NCI-H226 (cell line): Measurements from ENCODE around the gene ADGRL3.
"Not testable (repeated sequence)": the region's sequence is repeated elsewhere in the genome, so short reads cannot be mapped to it uniquely, and the experiment has no call there.

Source experiments
- DNase-seq: peaks from one replicate; pipeline ENCODE4 v3.0.0-alpha.2; 2015

The ADGRL3 gene

DNA sequence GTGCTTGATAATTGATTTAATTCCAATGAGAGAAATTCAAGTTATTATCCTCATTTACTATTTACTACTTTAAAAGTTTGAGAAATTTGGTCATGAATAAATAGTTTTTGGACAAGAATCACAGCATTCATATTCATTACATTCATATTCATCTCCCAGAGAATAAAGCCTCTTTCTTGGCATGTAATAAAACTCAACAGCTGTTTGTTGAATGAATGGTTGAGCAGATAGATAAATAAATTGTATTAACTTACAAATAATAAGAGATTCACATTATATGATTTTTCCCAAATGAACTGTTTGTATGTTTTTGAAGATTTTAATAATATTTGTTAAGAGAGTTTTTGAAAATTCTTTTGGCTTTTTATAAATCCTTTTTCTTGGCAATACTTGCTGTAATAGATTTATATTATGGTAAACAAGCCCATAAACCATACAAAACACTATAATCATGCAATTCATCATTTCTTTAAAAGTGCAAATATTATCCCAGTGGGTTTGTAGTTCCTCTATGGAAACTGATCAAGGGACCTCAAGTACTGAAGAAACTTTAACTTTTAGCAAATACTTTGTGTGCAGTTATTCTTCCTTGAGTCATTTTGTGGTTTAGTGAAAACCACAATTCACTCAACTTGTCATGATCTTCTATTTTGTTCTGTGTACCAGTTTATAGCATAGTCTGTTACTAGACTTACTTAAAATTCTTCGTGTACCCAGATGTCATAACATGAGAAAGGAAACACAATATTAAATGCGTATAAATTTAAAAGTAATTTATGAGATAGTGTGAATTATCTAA, 371.8 kb downstream of the ADGRL3 start:
- peak; percentile 56 for DNase-seq

DNA sequence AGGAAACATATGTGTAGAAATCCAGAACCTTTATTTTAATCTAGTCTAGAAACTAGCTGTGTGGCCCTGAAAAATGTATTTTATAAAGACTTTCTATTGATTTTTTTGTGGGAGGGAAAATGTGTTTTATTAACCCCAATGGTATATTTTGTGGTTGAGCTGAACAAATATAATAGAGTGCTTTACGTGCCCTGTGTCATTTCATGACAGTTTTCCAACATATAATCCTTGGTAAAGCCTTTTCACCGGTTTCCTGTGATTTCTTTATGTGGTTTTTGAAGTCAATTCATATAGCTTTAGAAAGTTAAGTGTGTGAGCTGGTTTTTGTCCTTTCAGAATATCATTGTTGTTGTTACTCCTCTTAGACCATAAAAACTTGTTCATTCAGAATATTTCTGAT, 375.7 kb downstream of the ADGRL3 start:
- DNase-seq = no peak

DNA sequence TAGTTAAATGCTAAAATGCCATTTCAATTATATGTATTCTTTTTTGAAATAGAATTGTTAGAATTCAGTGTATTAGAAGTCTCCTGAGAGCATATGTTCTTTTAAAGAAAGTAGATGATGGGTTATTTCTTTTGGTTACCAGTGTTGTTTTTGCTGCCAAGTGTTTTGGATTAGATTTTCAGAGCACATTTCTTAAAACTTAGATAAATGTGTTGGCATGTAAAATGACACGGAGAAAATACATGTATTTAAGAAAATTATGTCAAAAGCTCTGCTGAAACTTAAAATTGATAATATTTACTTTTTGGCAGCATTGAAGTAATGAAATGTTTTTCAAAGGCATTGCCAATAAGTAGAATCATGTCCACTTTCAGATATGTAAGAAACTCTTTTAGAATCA, 379.7 kb downstream of the ADGRL3 start:
- DNase-seq = no peak

DNA sequence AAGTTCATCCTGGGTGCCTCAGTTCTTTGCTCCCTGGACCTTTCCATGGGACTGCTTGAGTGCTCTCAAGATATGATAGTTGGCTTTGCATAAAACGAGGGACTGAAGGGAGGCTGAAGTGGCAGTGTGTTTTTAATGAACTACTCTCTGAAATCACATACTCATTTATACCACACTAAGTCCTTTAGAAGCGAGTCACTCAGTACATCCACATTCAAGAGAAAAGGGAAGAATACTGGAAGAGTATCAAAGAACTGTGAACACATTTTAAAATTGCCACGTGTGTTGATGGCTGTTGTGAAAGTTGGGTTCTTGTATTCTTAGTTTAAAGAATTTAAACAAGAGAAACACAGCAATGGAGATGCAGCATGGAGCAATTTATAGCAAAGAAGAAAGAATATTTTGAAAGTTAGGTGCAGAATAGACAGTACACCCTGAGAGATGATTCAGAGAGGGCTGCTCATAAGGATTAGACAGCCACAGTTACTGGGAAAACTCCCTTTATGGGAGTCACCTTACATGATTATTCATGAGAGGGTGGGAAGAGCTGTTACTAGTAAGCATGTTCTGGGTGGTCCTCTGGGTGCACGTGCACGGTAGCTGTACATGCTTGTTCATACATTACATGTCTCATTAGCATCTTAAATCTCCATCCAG, 380.7 kb downstream of the ADGRL3 start:
- DNase-seq = peak; percentile 38

DNA sequence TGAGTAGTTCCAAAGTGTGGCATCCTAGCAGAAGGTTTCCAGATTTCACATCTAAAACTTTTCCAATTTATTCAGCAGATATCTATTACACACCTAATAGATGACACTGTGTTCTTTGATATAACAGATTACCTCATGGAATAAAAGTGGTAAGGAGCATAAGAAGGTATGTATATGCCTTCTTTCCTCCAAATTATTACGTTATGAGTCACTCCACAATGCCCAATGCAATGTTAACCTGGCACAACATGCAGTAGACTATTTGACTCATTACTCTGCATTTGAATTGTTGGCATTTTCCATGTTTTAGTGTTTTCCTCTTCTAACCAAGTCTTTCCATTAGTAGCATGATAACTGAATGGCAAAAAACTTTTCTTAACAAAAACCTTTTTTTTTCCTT, 383.6 kb downstream of the ADGRL3 start:
- DNase-seq = peak; percentile 86

DNA sequence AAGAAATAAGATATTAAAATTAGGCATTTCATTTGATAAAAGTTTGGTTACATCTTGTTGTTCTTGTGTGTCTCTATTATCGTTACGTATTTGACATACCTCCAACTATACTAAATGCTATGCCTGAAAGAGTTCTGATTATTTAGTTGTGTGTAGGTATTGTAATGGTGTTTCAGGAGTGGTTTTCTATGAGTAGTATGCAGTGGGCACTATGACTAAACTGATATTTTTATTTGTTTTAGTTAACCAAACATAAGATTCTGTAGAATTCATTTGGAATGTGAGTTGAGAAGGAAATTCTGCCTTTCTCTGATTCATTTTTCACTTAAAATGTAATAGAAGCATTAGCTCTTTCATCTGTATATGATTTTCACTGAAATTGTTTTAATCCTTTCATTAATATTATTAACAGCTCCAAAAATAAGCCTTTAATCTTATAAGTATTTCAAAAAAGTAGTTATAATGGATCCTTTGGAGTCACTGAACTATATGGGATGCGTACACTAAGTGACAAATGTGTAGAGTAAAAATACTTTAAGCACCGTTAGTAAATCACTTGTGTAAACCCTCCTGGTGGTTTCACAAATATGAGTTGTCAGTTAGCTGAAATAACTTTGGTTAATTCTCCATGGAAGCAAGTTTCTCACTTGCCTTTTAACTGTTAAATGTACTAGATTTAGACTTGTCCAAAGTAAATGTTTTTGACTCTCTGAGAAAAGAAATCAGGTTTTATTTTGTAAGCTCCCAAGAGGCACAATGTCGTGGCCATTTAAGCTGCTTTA, 388.7 kb downstream of the ADGRL3 start:
- DNase-seq = no peak

DNA sequence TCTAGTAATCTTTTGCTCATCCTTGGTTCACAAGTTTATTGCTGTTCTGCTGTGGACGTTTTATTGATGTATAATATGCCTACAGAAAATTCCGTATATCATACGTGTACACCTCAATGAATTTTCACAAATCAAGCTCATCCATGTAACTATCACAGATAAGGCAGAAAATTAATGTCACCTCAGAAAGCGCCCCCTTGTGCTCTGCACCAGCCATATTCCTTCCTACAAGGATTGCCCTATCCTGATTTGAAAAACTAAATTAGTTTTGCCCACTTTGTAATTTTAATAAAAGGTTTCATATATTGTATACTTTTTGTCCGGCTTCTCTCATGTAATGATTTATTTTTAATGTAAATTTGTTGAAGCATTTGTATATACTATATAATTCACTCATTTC, 390.8 kb downstream of the ADGRL3 start:
- no peak for DNase-seq

DNA sequence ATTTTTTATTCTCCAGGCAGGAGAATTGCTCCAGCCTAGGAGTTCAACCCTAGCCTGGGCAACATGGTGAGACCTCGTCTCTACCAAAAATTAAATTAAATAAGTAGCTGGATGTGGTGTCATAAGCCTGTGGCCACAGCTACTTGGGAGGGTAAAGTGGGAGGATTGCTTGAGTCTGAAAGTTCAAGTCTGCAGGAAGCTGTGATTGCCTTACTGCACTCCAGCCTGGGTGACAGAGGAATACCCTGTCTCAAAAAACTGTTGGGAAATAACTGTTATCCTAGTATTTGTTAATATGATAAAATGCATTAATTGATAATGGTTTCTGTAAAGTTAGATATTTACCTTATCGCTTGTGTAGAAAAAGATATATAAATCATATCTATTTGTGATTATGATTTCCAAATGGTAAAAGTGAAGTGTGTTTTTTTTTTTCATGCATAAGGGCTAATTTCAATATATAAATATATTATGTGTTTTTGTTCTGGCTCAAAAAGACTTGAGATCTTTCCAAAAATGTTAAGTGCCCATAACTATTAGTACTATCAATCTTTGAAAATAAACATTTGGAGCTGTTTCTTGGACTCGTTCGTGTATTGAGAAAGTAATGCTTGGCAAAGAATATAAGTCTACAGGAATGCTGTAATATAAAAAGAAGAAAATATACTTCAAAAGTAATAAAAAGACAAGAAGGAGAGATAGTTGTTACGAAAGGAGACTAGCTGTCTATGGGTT, 396.6 kb downstream of the ADGRL3 start:
- DNase-seq = no peak

DNA sequence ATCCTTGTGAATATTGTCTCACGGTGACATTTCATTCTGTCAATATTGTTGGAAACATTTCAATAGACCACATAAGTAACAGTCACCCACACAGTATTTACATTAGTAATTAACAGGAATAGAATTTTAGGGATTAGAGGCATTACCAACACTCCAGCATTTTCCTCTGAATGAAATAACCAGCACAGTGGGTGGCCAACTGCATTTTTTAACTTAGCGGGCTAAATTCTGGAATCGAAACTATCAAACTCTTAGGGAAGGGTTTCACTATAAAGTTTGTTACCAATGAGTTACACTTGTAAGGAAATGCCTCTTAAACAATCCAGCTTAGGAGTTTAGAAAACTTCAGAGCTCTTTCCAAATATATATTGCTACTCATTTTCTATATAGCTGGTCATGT, 403.0 kb downstream of the ADGRL3 start:
- DNase-seq = no peak

DNA sequence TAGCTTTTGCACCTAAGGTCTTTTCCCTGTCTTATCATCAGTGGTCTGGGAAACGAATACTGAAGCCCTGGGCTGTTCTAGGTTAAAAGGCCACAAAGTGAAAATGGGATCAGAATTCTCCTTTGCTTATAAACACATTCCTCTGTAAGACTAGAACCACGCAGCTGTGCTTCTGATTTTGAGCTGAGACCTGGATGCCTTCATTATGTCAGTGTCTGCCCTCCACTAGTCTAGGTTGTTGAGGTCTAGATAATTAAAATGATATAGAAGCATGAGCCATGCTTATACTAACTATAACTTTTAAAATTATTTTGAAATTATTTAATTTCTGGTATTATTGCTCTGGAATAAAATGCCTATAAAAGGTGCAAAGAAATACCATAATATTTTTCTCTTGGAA, 403.9 kb downstream of the ADGRL3 start:
- DNase-seq = no peak

DNA sequence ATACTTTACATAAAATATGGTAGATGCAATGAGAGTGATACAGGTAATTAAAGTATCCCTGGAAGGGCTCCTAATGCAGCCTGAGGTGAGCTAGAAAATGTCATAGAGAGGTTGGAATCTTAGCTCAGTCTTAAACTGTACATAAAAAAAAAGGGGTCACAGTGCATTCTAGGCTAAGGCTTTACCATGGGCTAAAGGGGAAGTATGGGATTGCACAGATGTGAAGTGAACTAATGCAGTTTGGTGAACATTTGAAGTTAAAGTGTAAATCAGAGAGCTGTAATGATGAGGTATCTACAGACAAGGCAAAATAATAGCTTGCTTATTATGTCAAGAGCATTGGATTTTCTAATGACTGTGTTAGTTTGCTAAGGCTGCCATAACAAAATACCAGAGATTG, 405.9 kb downstream of the ADGRL3 start:
- no peak for DNase-seq

DNA sequence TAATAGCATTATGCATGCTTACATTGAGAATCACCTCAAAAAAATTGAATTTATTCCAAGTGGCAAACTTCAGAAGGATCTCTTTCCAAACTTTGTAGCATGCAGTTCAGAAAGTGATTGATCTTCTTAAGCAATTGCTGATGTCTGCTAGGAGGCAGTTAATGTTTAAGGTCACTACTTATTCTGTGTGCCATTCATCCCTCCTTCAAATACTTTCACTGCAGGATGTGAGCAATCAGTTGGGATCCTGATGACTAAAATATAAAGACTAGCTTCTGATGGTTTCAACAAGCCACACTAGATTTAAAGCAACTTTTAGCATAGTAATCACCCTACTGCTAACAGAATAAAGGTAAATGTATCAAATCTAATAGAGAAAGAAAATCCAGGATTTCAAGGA, 414.1 kb downstream of the ADGRL3 start:
- no peak for DNase-seq

DNA sequence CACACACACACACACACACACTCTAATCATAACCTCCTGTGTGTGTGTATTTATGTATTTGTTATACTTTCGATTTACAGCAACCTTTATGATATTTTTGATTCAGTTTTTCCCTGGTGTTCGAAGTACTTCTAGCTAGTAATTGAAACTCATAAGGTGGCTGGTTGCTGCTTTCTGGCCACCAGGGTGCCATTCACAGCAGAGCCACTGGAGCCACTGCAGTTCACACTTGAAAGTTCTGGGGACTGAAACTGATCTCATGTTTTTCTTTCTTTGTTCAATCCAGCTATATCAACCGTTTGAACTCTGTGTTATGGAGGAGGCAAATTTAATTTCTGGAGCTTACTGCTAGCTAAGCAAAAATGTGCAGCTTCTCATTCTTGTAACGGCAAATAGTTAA, 419.4 kb downstream of the ADGRL3 start:
- DNase-seq = no peak

DNA sequence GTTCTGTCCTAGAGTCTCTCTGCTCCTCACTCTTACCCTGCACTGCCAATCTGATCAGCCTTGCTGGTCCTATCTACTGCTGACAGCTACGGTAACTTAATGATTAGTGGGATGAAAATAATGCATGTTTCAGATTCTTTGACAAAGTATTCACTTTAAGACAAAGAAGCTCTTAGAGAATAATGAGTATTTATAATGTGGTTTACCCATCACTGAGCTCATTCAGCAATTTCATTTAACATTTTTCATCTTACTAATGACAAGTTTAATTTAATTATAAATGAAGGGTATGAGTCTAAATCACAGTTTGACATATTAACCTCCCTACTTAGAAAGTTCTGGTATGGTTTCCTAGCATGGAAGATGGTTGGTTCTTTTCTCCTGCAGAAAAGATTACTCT, 428.2 kb downstream of the ADGRL3 start:
- no peak for DNase-seq

DNA sequence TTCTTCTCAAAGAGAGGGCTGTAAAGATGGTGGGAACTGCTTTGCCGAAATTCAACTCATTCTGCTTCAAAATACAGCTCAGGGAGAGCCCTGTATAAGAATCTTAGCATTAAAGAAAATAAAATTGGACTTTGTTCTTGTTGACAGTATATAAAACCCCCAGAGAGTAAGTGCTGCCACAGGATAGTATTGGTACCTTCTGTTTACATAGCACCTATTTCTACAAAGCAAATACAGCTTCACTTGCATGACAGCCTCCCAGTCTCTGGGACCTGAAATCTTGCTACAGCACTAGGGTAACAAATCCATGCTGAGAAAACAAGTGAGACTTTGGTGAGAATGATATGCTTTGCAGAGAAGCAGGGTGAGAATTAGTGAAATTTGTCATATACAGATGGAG, 428.6 kb downstream of the ADGRL3 start:
- no peak for DNase-seq

DNA sequence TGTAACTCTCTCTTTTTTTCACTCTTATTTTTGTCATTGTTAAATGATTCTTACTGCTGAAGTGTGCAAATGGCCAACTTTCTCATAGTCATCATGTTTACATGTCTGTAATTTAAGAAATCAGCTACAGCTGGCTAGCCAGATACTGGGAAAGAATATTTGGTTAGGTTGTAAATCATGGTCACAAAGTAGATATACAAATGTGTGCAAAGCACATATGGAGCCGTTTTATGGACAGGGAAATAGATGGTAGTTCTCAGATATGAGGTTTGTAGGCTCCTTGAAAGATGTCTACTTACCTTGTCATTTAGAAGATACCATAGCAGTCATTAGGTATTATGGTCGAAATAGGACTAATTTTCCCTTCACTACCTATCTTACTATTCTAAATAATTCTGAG, 430.4 kb downstream of the ADGRL3 start:
- DNase-seq = no peak

DNA sequence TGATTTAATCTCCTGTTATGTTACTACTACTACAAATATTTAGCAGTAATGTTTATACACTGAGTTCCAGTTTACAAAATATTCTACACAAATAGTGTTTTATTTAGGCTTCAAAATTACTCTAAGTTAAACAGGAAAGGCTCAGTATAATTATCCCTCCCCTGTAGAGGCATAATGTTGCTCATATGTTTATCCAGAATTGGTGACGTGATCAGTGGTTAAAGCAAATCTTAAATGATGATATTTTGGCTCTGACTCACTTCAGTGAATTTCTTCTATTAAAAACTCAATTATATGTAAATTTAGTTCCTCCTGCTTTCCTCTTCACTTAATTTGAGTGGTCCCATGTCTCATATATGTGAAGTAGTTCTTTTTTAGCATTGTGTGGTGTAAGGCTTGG, 438.5 kb downstream of the ADGRL3 start:
- no peak for DNase-seq

DNA sequence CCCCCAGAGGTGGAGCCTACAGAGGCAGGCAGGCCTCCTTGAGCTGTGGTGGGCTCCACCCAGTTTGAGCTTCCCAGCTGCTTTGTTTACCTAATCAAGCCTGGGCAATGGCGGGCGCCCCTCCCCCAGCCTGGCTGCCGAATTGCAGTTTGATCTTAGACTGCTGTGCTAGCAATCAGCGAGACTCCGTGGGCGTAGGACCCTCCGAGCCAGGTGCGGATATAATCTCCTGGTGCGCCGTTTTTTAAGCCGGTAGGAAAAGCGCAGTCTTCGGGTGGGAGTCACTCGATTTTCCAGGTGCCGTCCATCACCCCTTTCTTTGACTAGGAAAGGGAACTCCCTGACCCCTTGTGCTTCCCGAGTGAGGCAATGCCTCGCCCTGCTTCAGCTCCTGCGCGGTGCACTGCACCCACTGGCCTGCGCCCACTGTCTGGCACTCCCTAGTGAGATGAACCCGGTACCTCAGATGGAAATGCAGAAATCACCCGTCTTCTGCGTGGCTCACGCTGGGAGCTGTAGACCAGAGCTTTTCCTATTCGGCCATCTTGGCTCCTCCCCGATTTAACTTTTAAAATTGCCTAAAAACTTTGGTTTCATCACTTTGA, 446.7 kb downstream of the ADGRL3 start:
- not testable (repeated sequence) for DNase-seq

DNA sequence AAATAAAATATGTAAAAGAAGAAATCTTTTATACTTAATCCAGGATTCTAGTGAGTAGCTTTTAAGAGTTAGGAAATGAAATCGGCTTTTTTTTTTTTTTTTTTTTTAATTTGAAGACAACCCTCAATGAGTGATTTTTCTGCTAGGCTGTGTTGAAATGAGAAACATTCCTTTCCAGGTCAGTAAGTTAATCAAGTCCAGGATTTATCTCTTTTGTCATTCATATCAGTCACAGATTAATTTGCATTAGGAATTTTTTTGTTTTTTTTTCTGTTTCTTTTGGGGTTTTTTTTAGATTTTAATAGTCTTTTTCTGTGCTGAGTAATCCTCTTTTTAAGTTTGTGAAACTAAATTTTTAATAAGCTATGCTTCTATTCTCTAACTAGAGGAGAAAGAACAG, 448.1 kb downstream of the ADGRL3 start:
- DNase-seq = no peak

DNA sequence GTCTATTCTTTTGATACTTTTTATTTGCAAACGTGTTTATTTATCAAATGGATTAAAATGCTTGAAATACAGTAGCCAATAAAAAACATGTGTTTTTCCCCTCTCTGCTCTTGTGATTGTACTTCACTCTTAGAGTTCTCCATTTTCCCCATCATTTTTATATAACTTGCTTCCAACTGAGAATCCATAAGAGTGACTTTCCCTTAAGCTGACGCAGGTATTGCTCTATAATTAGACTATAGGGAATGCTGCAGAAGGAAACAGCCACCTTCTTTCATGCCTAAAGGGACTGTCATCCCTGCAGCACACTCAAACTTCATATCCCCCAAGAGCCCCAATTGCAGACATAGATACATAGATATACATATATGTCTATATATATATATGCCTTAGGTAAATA, 456.9 kb downstream of the ADGRL3 start:
- DNase-seq = no peak

DNA sequence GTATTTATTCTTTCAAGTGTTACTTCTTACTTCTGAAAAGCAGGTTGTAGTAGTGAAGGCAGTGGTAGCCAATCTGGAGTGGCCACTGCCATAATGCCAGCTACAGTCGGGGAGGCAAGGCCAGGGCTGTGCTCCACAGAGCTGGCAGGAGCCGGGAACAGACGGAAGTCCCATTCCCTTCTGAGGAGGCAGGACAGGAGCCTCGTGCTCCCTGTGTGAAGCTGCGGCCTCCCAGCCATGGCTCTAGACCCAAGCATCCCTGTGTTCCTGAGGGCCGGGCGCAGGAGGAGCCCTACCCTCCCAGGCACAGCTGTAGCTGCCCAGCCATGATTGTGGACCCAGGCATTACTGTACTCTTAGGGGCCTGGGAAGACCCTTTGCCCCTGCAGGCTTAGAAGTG, 461.8 kb downstream of the ADGRL3 start:
- DNase-seq = no peak

DNA sequence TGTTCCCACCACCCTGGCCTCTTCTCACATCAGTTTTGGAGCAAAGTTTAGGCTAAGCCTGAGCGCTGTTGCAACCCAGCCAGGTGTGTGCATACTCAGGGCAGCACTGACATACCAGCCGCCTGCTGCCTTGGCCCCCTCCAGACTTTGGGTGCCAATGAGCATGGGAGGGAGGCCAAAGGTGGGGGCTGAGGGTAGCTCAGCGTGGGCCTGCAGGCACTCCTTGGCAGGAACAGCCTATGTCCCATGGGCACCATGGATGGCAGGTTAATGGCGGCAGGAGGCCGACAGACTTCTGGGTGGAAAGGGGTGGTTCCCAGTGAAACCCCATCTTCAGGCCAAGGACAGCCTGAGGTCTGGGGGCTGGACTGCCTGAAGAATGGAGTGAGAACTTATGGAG, 462.2 kb downstream of the ADGRL3 start:
- DNase-seq = no peak

DNA sequence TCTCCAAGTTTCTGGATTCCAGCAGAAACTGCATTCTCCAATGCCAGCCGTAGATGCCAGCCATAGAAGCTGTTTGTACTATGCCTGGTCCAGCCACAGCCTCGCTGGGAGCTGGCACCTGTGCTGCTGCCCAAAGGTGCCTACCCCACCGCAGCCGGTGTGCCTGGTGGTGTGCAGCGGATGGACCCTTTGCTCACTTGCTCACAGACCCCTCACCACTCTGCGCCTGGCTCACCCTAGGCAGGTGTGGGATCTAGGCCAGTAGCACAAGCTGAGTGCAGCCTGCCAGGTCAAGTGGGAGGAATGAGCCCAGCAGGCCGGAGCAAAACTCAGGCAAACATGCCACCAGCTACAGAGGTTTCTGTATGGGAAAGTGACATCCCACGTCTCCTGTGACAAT, 463.2 kb downstream of the ADGRL3 start:
- DNase-seq = no peak
